ENCODE data around the gene ZNF609.

DNA sequence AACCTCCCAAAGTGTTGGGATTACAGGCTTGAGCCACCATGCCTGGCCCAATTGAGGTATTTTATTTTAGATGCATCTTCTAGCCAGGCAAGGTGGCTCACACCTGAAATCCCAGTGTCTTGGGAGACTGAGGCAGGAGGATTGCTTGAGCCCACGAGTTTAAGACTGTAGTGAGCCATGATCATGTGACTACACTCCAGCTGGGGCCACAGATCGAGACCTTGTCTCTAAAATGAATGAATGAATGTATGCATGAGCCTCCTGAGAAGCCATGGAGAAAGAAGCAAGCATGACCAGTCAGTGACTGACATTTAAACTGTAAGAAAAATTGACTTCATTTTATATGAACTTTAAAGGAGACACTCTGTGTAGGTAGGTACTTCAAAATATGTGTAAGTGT is 105.7 kb downstream of the ZNF609 start:
- TF ChIP-seq, protein P1, sequence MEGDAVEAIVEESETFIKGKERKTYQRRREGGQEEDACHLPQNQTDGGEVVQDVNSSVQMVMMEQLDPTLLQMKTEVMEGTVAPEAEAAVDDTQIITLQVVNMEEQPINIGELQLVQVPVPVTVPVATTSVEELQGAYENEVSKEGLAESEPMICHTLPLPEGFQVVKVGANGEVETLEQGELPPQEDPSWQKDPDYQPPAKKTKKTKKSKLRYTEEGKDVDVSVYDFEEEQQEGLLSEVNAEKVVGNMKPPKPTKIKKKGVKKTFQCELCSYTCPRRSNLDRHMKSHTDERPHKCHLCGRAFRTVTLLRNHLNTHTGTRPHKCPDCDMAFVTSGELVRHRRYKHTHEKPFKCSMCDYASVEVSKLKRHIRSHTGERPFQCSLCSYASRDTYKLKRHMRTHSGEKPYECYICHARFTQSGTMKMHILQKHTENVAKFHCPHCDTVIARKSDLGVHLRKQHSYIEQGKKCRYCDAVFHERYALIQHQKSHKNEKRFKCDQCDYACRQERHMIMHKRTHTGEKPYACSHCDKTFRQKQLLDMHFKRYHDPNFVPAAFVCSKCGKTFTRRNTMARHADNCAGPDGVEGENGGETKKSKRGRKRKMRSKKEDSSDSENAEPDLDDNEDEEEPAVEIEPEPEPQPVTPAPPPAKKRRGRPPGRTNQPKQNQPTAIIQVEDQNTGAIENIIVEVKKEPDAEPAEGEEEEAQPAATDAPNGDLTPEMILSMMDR (IDR thresholded peaks at IDR 0.05), result no peak
- TF ChIP-seq POLR2AphosphoS5 (IDR thresholded peaks at IDR 0.05), result no peak
- TF ChIP-seq POLR2A (IDR thresholded peaks at IDR 0.05), result no peak
- no peak for TF ChIP-seq EP300 (IDR thresholded peaks at IDR 0.05)

Measured in suprapubic skin (tissue), 4 donors.